Astrocyte (in vitro differentiated cells and primary cell): ENCODE measurements around the gene FFAR1.
"Not testable (repeated sequence)": the region's sequence is repeated elsewhere in the genome, so short reads cannot be mapped to it uniquely, and the experiment has no call there.

ENCODE experiments used
- CTCF ChIP-seq: IDR thresholded peaks from 2 replicates; pipeline ENCODE4 v1.5.1; 2011; ENCODE audit warnings: low read depth, mild to moderate bottlenecking, inconsistent platforms, low read length, moderate library complexity; ENCODE audit not compliant: insufficient read depth
- EZH2 ChIP-seq: IDR thresholded peaks from 2 replicates; pipeline ENCODE4 v1.6.1; 2012; ENCODE audit warnings: mild to moderate bottlenecking, low read length, inconsistent platforms; ENCODE audit not compliant: insufficient read depth

- TF ChIP-seq CTCF, EZH2: not testable (repeated sequence)
Measured at GRCh38 chr19:35358834-35359233, 11.1 kb downstream of the FFAR1 start.
